ENCODE results near the gene SINHCAF. TPM values are rescaled to one million over a fixed set of nuclear protein-coding genes. Genes with fewer than 3 reads are reported as not detected.
A peak's percentile ranks its signal among the peaks of the same experiment; 100 is the strongest.

The SINHCAF gene
- total and polyA plus RNA-seq, 2 of the 8 experiments (the other 6 are each of a cell fraction or from before 2014, with no cell fraction given), result 138 to 576 TPM

GRCh38 chr12:31324845-31325523 lies 966 bp downstream of the SINHCAF start (continued):
- peak; percentile 70 for TF ChIP-seq TAF1 (IDR thresholded peaks at IDR 0.05; ENCODE audit: low read depth, low read length)
- TF ChIP-seq SIN3A (conservative IDR thresholded peaks at IDR 0.05 in 1 of 2, IDR thresholded peaks at IDR 0.05 in 1 of 2; ENCODE audit: low read depth in 1 of 2, low read length in 2 of 2), result no peak; a peak in 1 of 4 replicates
